GM12872 (cell line): ENCODE measurements around the gene OTX2.

Experiments
- TF ChIP-seq, protein P1 (sequence below): IDR thresholded peaks from 3 replicates; pipeline ENCODE4 v1.5.1; 2011; ENCODE audit warnings: low read depth, mild to moderate bottlenecking, low read length, moderate library complexity; ENCODE audit not compliant: insufficient read depth

The OTX2 gene

DNA sequence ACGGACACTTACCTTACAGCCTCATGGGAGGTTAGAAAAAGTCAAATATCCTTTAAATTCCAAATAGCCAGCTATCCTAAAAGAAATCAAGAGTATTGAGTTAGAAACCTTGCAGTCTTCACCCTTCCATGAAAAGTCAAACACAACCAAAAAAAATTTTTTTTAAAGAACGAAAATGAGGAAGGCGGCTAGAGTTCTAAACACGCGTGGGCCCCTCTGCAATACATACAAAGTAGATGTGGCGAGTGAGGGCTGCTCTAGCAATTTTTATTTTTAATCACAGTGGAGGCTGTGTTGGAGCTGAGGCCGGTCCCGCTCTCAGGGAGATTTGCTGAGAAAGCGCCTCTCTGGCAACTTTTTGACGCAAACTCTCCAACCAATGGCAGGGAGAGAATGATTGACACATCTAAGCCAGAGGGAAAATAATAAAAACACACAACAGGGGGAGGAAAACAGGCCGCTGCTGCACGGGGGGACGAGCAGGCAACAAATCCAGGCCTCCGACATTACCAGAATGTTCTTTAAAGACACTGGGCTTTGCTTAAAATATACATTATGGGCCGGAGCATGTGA lies at the start of gene OTX2:
Gene OTX2 (minus strand): TSS at position 333 of the 573 bp plus-strand sequence. CDS start 5,023 bp downstream, outside the sequence.
- TF ChIP-seq, protein P1, sequence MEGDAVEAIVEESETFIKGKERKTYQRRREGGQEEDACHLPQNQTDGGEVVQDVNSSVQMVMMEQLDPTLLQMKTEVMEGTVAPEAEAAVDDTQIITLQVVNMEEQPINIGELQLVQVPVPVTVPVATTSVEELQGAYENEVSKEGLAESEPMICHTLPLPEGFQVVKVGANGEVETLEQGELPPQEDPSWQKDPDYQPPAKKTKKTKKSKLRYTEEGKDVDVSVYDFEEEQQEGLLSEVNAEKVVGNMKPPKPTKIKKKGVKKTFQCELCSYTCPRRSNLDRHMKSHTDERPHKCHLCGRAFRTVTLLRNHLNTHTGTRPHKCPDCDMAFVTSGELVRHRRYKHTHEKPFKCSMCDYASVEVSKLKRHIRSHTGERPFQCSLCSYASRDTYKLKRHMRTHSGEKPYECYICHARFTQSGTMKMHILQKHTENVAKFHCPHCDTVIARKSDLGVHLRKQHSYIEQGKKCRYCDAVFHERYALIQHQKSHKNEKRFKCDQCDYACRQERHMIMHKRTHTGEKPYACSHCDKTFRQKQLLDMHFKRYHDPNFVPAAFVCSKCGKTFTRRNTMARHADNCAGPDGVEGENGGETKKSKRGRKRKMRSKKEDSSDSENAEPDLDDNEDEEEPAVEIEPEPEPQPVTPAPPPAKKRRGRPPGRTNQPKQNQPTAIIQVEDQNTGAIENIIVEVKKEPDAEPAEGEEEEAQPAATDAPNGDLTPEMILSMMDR, result no peak

DNA sequence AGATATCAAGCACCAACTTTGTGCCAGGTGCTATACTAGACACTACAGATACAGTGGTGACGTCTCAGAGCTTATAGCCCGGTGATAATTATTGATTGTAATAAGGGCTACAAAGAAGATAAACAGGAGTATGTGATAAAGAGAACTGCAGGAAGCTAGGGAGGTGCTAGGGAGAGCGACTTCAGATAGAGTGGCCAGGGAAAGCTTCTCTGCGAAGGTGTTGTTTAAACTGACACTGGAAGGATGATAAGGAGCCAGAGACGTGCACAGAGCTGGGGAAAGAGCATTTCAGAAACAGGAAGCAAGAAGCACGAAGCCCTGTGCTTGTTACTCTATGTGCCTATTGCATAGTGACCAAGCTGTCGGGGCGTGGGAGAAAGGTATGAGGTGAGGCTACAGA lies 48.1 kb upstream of the OTX2 start:
- TF ChIP-seq, protein P1, result no peak

DNA sequence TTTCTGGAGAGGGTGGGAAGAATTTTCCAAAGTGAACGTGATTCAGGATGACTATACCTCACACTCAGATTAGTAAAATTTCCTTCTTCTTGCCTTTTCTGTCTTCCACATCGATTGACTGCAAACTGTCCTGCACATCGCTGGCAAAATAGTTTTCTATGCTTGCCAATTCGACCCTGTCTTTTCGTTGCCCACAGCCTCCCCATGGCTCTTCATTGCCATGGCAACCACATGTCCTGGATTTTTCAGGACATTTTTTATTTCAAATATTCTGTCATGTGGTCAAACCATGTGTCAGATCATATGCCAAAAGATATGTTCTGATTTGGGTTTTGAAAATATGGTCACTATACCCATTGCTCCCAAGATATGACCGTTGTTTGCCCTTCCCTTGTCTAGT lies 46.9 kb upstream of the OTX2 start:
- TF ChIP-seq, protein P1, result no peak

DNA sequence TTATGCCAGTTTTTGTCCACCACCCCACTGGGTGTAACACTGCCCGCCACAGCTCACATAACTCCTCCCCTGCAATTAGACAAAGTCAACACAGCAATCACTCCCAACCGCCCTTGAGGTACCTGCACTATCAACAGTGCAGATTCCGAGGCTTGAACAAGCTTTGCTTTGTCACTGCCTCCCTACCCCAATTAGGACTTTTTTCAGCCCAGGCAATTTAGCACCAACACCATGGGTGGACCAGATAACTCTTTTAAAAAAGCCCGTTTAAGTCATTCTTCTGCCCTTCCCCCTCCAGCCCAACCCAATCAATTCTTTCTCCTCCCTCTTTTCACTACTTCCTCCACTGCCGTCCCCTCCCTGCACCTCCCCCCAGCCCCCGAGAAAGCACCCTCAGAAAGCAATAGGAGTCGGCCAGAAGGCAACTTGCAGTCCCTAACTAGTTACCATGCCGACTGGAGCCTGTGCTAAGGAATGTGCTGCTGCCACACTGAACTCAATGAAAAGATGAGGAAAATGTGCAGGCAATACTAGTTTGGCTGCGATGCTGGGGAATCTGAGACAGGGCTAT lies 45.7 kb upstream of the OTX2 start:
- TF ChIP-seq, protein P1, result no peak

DNA sequence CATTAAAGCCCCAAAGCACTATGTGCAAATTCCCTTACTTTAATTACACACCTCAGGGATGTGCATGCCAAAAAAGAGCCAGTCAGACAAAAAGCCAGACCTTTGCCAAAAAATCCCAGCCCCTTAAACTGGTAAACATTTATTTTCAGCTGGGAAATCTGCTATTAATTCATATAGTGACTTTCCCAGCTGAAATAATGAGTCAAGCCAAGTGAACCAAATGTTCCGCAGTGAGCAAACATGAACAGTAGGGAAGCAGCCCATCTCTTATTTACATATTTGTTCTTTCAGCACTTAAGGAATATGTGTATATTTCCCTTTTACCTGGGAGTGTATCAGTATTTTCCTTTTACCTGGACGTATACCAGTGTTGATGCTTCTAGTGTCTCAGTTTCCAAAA lies 44.0 kb upstream of the OTX2 start:
- TF ChIP-seq, protein P1, result no peak

DNA sequence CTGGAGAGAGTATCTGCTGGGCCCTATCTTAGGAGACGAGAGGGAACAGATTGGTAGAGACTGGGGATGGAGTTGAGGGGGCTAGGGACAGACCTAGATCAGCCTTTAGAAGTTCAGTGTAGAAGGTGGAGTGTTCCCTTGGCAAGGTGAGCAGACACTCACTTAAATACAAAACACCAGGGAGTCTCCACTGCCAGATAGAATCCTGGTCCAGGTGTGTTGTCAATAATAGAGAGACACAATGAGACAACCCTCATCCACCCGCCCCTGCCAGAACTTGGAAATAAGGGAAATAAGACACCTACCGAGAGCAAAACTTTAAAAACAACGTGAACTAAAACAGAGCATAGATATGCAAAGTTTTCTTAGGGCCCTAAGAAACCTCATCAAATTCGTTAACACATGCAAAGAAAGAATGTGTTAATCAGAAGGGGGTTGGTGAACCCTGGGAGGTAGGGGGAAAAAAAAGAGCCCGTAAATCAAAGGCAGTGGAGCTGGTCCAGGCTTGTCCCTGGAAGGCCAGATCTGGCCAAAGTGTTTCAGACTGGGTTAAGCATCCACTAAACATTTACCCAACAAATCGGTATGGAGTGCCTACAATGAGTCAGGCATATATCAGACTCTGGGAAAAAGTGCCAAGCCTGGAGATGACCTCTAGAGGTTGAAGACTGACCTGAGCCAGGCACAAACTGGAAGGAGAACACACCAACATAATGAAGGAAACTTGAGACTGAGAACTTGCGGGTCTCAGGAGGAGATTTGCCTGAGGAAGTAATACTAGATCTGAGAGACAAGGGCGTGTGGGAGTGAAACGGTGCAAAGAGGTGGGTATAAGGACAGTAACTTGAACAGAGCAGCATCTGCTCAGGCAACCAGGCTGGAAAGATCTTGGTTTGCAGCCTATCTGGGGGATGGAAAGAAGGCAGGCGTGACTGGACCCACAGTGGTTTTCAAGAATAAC lies 37.0 kb upstream of the OTX2 start:
- TF ChIP-seq, protein P1, result no peak

DNA sequence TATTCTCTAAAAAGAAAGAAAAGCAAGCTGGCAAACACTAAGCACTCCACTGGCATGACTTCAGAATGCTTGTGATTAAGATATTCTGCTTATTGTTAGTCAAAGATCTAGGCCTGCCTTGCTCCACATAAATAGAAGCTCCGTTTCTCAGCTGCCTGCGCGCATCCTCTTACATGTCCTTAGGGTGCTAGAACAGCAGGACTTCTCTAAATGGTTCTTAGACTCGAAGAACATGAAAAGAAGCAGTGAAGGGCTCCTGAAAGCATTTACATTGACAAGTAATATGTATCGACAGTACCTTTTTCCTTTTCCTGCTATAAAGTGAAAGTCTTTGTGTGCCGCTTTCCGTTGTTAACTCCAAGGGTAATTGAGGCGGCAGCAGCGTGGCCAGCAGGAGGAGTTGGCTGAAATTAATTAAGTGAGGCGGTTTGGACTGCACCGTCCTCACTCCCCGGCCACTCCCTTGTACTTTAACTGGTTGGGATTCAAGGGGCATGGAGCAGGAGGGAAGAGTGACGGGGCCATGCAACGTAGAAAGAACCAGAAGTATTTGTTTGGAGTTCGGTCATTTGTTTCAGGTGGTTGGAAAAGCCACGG lies 34.2 kb upstream of the OTX2 start:
- TF ChIP-seq, protein P1, result no peak
